ENCODE results near the gene STRN.

The STRN gene

DNA sequence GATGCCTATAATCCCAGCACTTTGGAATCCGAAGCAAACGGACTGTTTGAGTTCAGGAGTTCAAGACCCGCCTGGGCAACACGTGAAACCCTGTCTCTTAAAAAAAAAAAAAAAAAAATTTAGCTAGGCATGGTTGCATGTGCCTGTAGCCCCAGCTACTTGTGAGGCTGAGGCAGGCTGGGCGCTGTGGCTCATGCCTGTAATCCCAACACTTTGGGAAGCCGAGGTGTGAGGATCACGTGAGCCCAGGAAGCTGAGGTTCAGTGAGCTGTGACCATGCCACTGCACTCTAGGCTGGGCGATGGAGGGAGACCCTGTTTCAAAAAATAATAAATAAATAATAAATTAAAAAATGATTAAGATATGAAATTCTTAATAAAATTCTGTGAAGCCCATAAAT lies 9.0 kb upstream of the STRN start:
- intact Hi-C loops (cut with micrococcal nuclease) = no loop called here
- no peak overlapping the region for H3K4me3 Mint-ChIP-seq
- H3K27me3 Mint-ChIP-seq = peaks cover 2% of the 10 kb centered on the region
- H3K4me1 Mint-ChIP-seq (ENCODE audit: low read depth) = no peaks in the 10 kb centered on the region
- H3K36me3 Mint-ChIP-seq (ENCODE audit: low read depth) = peaks cover 21% of the 10 kb centered on the region
- no peak overlapping the region for H3K27ac Mint-ChIP-seq
- peaks cover 6% of the 10 kb centered on the region for H3K9me3 Mint-ChIP-seq

GRCh38 chr2:36973320-36973719 lies 7.0 kb upstream of the STRN start:
- Mint-ChIP-seq H3K36me3 (ENCODE audit: low read depth) (peaks cover 1% of the 10 kb centered on the region), H3K27me3 (peaks cover 2% of the 10 kb centered on the region), H3K4me1 (ENCODE audit: low read depth) (no peaks in the 10 kb centered on the region), H3K4me3 (no peak overlapping the region), H3K9me3 (no peaks in the 10 kb centered on the region), H3K27ac (no peak overlapping the region)
- intact Hi-C loops (cut with micrococcal nuclease) = no loop called here

DNA sequence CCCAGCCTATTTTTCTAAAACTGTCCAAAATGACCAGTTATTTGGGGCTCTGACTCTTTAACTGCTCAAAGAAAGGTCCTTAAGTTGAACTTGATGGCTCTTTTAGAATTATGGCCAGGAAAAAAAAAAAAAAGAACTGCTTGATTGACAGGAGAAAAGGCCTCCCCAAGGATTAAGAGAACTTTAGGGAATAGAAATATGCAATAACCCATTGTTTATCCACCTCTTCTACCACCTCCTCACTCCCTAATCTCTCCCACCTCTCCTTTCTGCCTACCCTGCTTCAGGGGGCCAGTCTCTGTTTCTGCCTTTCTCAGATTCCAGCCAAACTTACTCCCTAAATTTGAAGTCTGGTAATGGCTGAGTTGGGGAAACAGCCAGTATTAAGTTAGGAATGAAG lies 5.7 kb upstream of the STRN start:
- Mint-ChIP-seq H3K27ac (no peak overlapping the region), H3K4me3 (no peak overlapping the region), H3K36me3 (ENCODE audit: low read depth) (peaks cover 3% of the 10 kb centered on the region), H3K27me3 (peaks cover 2% of the 10 kb centered on the region), H3K4me1 (ENCODE audit: low read depth) (peaks cover 8% of the 10 kb centered on the region), H3K9me3 (no peaks in the 10 kb centered on the region)
- intact Hi-C loops (cut with micrococcal nuclease) = no loop called here

DNA sequence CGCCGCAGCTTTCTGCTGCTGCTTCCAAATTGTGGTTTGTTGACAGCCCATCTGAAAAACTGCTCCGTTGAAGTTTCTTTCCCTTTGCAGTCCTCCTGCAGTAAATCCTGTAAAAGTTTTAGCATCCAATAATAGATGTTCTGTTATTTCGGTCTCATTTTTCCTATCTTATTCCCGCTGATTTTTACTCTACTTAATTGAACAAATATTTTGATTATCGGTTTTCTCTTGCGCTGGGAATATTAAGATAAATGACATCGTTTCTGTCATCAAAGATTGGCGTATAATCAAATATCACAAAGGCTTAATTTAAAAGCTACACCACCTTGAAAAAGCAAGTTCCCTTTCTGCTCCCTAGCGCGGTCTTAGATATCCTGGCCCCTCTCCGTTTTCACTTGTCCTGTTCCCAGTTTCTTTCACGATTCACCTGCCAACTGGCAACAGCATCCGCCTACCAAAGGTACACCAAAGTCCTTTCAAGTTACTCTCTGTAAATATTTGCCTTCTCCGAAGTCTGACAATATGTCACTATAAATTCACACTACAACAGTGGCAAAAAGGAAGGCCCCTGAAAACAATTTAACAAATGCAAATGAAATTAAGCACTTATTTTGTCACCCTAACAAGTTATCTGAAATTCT lies 1.0 kb upstream of the STRN start:
- H3K9me3 Mint-ChIP-seq = no peaks in the 10 kb centered on the region
- H3K4me3 Mint-ChIP-seq = peak overlapping the region; percentile 94
- intact Hi-C loops (cut with micrococcal nuclease) = no loop called here
- peaks cover 38% of the 10 kb centered on the region for H3K4me1 Mint-ChIP-seq (ENCODE audit: low read depth)
- H3K27me3 Mint-ChIP-seq = peaks cover 2% of the 10 kb centered on the region
- H3K36me3 Mint-ChIP-seq (ENCODE audit: low read depth) = peaks cover 24% of the 10 kb centered on the region
- H3K27ac Mint-ChIP-seq = peak overlapping the region; percentile 98

- no peaks in the 10 kb centered on the region for H3K27me3 Mint-ChIP-seq
- peaks cover 51% of the 10 kb centered on the region for H3K4me1 Mint-ChIP-seq (ENCODE audit: low read depth)
- peak overlapping the region; percentile 98 for H3K27ac Mint-ChIP-seq
- H3K36me3 Mint-ChIP-seq (ENCODE audit: low read depth) = peaks cover 34% of the 10 kb centered on the region
- peak overlapping the region; percentile 92 for H3K4me3 Mint-ChIP-seq
- intact Hi-C loops (cut with micrococcal nuclease) = no loop called here
- H3K9me3 Mint-ChIP-seq = no peaks in the 10 kb centered on the region
These were observed 476 bp downstream of the STRN start for GRCh38 chr2:36965751-36966369.

DNA sequence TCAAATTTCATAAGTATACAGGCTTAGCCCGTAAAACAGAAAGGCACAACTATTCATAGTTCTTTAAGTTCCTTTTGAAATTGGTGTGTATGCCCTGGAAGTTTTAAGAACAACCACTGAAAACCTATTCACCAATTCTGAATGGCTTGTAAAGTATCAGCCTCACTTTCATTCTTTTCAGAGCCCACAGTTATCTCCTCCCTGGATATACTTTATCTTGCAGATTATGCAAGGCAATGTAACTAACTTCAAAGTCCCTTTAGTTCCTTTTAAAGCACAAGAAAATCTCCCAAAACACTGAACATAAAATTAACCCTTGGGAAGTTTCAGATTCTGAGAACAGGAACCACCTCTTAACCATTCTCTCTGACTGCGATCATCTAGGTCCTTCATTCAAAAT lies 1.1 kb downstream of the STRN start:
- intact Hi-C loops (cut with micrococcal nuclease) = no loop called here
- Mint-ChIP-seq H3K4me1 (ENCODE audit: low read depth) (peaks cover 55% of the 10 kb centered on the region), H3K4me3 (peak overlapping the region; percentile 92), H3K27me3 (no peaks in the 10 kb centered on the region), H3K9me3 (no peaks in the 10 kb centered on the region), H3K36me3 (ENCODE audit: low read depth) (peaks cover 34% of the 10 kb centered on the region), H3K27ac (peak overlapping the region; percentile 98)

DNA sequence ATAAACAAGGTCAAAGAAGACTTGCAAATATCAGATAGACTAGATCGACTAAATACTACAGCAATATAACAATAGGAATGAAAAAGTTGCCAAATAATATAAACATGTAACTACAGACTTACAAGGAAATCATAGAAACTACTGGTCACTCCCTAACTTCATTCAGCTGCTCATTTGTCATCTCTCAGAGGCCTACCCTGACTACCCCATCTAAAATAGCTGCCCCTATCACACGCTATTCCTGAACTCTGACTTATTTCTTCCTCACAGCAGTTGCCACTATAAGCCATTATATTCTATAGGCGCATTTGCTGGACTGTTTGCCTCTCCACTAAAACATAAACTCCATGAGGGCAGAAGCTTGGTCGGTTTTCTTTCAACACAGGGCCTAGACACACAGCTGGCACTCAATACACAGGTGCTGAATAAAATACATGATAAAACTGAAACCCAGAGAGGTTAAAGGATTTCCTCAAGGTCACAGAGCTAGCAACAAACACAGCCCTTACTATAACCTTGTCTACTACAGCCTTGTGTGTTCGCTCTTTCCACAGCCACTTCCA lies 1.8 kb downstream of the STRN start:
- H3K4me1 Mint-ChIP-seq (ENCODE audit: low read depth) = peaks cover 55% of the 10 kb centered on the region
- peak overlapping the region; percentile 98 for H3K27ac Mint-ChIP-seq
- intact Hi-C loops (cut with micrococcal nuclease) = no loop called here
- H3K9me3 Mint-ChIP-seq = no peaks in the 10 kb centered on the region
- no peaks in the 10 kb centered on the region for H3K27me3 Mint-ChIP-seq
- peak overlapping the region; percentile 92 for H3K4me3 Mint-ChIP-seq
- H3K36me3 Mint-ChIP-seq (ENCODE audit: low read depth) = peaks cover 34% of the 10 kb centered on the region

DNA sequence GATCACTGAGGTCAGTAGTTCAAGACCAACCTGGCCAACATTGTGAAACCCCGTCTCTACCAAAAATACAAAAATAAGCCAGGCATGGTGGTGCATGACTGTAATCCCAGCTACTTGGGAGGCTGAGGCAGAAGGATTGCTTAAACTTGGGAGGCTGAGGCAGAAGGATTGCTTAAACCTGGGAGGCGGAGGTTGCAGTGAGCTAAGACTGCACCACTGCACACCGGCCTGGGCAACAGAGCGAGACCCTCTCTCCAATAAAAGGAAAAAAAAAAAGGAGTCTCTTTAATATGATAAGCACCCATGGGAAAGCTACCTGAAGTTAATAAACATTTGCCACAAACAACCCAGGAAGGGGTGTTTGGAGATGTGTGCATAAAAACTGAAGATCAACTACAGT lies 2.6 kb downstream of the STRN start:
- Mint-ChIP-seq H3K36me3 (ENCODE audit: low read depth) (peaks cover 35% of the 10 kb centered on the region), H3K9me3 (no peaks in the 10 kb centered on the region), H3K4me1 (ENCODE audit: low read depth) (peaks cover 56% of the 10 kb centered on the region), H3K27me3 (no peaks in the 10 kb centered on the region), H3K4me3 (no peak overlapping the region), H3K27ac (no peak overlapping the region)
- intact Hi-C loops (cut with micrococcal nuclease) = no loop called here

DNA sequence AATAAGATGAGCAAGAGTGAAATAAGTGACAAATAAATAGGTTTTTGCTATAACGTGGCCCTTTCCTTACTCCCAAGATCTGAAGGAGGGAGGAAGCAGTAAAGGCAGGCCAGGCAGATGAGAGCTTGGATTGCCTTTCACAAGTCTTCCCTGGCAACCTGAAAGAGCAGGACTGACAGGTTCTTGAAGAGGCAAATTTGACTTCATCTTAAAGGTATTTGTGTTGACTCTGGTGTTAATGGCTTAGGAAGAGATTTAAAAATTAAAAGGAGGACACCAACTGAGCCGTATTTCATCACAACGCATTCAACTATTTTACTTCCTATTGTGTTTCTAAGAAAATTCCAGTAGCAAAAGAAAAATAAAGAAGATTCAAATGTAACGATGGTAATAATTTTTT lies 3.2 kb downstream of the STRN start:
- Mint-ChIP-seq H3K27ac (no peak overlapping the region), H3K27me3 (no peaks in the 10 kb centered on the region), H3K4me3 (no peak overlapping the region), H3K36me3 (ENCODE audit: low read depth) (peaks cover 41% of the 10 kb centered on the region), H3K4me1 (ENCODE audit: low read depth) (peaks cover 62% of the 10 kb centered on the region), H3K9me3 (no peaks in the 10 kb centered on the region)
- intact Hi-C loops (cut with micrococcal nuclease) = no loop called here

GRCh38 chr2:36960773-36961172 lies 5.6 kb downstream of the STRN start:
- Mint-ChIP-seq H3K27me3 (no peaks in the 10 kb centered on the region), H3K4me1 (ENCODE audit: low read depth) (peaks cover 56% of the 10 kb centered on the region), H3K27ac (no peak overlapping the region), H3K4me3 (no peak overlapping the region), H3K36me3 (ENCODE audit: low read depth) (peaks cover 33% of the 10 kb centered on the region), H3K9me3 (no peaks in the 10 kb centered on the region)
- intact Hi-C loops (cut with micrococcal nuclease) = no loop called here

GRCh38 chr2:36960005-36960675 lies 6.2 kb downstream of the STRN start:
- Mint-ChIP-seq H3K9me3 (no peaks in the 10 kb centered on the region), H3K27ac (no peak overlapping the region), H3K36me3 (ENCODE audit: low read depth) (peaks cover 29% of the 10 kb centered on the region), H3K27me3 (no peaks in the 10 kb centered on the region), H3K4me1 (ENCODE audit: low read depth) (peaks cover 55% of the 10 kb centered on the region), H3K4me3 (no peak overlapping the region)
- intact Hi-C loops (cut with micrococcal nuclease) = no loop called here

- H3K4me1 Mint-ChIP-seq (ENCODE audit: low read depth) = peaks cover 31% of the 10 kb centered on the region
- no peaks in the 10 kb centered on the region for H3K9me3 Mint-ChIP-seq
- H3K36me3 Mint-ChIP-seq (ENCODE audit: low read depth) = peaks cover 17% of the 10 kb centered on the region
- H3K27me3 Mint-ChIP-seq = no peaks in the 10 kb centered on the region
- no peak overlapping the region for H3K4me3 Mint-ChIP-seq
- H3K27ac Mint-ChIP-seq = no peak overlapping the region
- intact Hi-C loops (cut with micrococcal nuclease) = no loop called here
These were observed 11.2 kb downstream of the STRN start for GRCh38 chr2:36954977-36955607.

DNA sequence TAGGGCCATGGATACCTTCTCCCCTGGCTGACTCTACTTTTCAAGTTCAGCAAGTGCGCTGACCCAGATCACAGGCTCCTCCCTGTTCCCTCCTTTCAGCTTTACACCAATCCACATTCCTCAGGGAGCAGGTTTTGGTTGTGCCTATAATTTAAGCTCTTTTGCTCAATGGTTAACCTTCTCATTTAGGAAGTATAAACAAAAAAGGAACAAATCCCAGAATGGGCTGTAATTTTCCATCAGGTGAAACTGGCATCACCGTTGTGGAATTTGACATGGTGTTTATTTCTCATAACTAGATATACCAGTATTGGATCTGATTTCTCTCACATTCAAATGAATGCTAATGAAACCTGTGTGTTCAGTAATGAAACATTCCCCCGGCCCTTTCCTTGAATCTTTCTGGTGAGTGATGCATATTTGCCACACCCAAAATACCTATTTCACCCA lies 13.6 kb downstream of the STRN start:
- no peaks in the 10 kb centered on the region for H3K27me3 Mint-ChIP-seq
- intact Hi-C loops (cut with micrococcal nuclease) = no loop called here
- H3K36me3 Mint-ChIP-seq (ENCODE audit: low read depth) = peaks cover 7% of the 10 kb centered on the region
- H3K4me3 Mint-ChIP-seq = no peak overlapping the region
- no peak overlapping the region for H3K27ac Mint-ChIP-seq
- peaks cover 27% of the 10 kb centered on the region for H3K4me1 Mint-ChIP-seq (ENCODE audit: low read depth)
- H3K9me3 Mint-ChIP-seq = no peaks in the 10 kb centered on the region

GRCh38 chr2:36951574-36951973 lies 14.8 kb downstream of the STRN start:
- H3K27me3 Mint-ChIP-seq = no peaks in the 10 kb centered on the region
- H3K4me1 Mint-ChIP-seq (ENCODE audit: low read depth) = peaks cover 27% of the 10 kb centered on the region
- intact Hi-C loops (cut with micrococcal nuclease) = no loop called here
- no peaks in the 10 kb centered on the region for H3K9me3 Mint-ChIP-seq
- no peak overlapping the region for H3K4me3 Mint-ChIP-seq
- H3K27ac Mint-ChIP-seq = no peak overlapping the region
- peaks cover 7% of the 10 kb centered on the region for H3K36me3 Mint-ChIP-seq (ENCODE audit: low read depth)
